ENCODE results near the gene UGT8. TPM values are rescaled to one million over a fixed set of nuclear protein-coding genes. Genes with fewer than 3 reads are reported as not detected.

UGT8 gene
- total RNA-seq, 1 donor from 2014 or later, result 0.25 TPM

GRCh38 chr4:114701491-114701890 is 102.9 kb downstream of the UGT8 start:
- Histone ChIP-seq H3K27me3 (no peaks in the 10 kb centered on the region), H3K27ac (no peak overlapping the region), H3K9me3 (no peaks in the 10 kb centered on the region), H3K4me3 (no peak overlapping the region), H3K4me1 (no peaks in the 10 kb centered on the region), H3K36me3 (no peaks in the 10 kb centered on the region)
- intact Hi-C loops (cut with DNase I), result no loop called here
- no peak for TF ChIP-seq POLR2A (IDR thresholded peaks at IDR 0.05)
- no peak for TF ChIP-seq CTCF (IDR thresholded peaks at IDR 0.05)
- no peak for TF ChIP-seq POLR2AphosphoS5 (IDR thresholded peaks at IDR 0.05; ENCODE audit: insufficient read depth in 1 of 2, low read depth in 1 of 2)
- DNase-seq (ENCODE audit: extremely low spot score in 2 of 2), result no peak

GRCh38 chr4:114717432-114717831 is 118.8 kb downstream of the UGT8 start:
- H3K4me1 ChIP-seq, result no peaks in the 10 kb centered on the region
- intact Hi-C loops (cut with DNase I), result no loop called here
- no peak for TF ChIP-seq CTCF (IDR thresholded peaks at IDR 0.05)
- no peak for TF ChIP-seq POLR2A (IDR thresholded peaks at IDR 0.05)
- no peak for TF ChIP-seq POLR2AphosphoS5 (IDR thresholded peaks at IDR 0.05; ENCODE audit: insufficient read depth in 1 of 2, low read depth in 1 of 2)
- DNase-seq (ENCODE audit: extremely low spot score in 2 of 2), result no peak
- H3K36me3 ChIP-seq, result no peaks in the 10 kb centered on the region
- no peak overlapping the region for H3K4me3 ChIP-seq
- H3K27me3 ChIP-seq, result no peaks in the 10 kb centered on the region
- no peaks in the 10 kb centered on the region for H3K9me3 ChIP-seq
- H3K27ac ChIP-seq, result no peak overlapping the region

GRCh38 chr4:114725066-114725465 is 126.5 kb downstream of the UGT8 start:
- H3K36me3 ChIP-seq, result no peaks in the 10 kb centered on the region
- no peaks in the 10 kb centered on the region for H3K4me1 ChIP-seq
- DNase-seq (ENCODE audit: extremely low spot score in 2 of 2), result no peak
- no peaks in the 10 kb centered on the region for H3K27me3 ChIP-seq
- TF ChIP-seq POLR2AphosphoS5 (IDR thresholded peaks at IDR 0.05; ENCODE audit: insufficient read depth in 1 of 2, low read depth in 1 of 2) (no peak), POLR2A (IDR thresholded peaks at IDR 0.05) (no peak), CTCF (IDR thresholded peaks at IDR 0.05) (no peak)
- H3K4me3 ChIP-seq, result no peak overlapping the region
- no peak overlapping the region for H3K27ac ChIP-seq
- no peaks in the 10 kb centered on the region for H3K9me3 ChIP-seq
- intact Hi-C loops (cut with DNase I), result no loop called here

- no peaks in the 10 kb centered on the region for H3K27me3 ChIP-seq
- intact Hi-C loops (cut with DNase I), result no loop called here
- H3K27ac ChIP-seq, result no peak overlapping the region
Measured at GRCh38 chr4:114727461-114727860, 128.9 kb downstream of the UGT8 start.

More at GRCh38 chr4:114727461-114727860, 128.9 kb downstream of the UGT8 start:
- no peaks in the 10 kb centered on the region for H3K9me3 ChIP-seq
- H3K4me3 ChIP-seq, result no peak overlapping the region
- DNase-seq (ENCODE audit: extremely low spot score in 2 of 2), result no peak
- no peaks in the 10 kb centered on the region for H3K4me1 ChIP-seq
- TF ChIP-seq POLR2AphosphoS5 (IDR thresholded peaks at IDR 0.05; ENCODE audit: insufficient read depth in 1 of 2, low read depth in 1 of 2) (no peak), POLR2A (IDR thresholded peaks at IDR 0.05) (no peak), CTCF (IDR thresholded peaks at IDR 0.05) (no peak)
- H3K36me3 ChIP-seq, result no peaks in the 10 kb centered on the region

MicroRNAs encoded within 50 kb of the gene (microRNA counts, 767-probe panel; counts per million panel counts)
- microRNA hsa-miR-577, result 238 to 261 counts per million in 2 donors

Small RNA genes lying within 50 kb of the gene (microRNA-seq; reads per million reads assigned to microRNA genes)
- gene MIR577 (ENCODE audit: borderline number of aligned reads, borderline replicate concordance), result not detected

Small RNA genes lying within 50 kb of the gene (small RNA-seq; reads per million reads assigned to genes)
- gene MIR577, result 2.4 reads per million, percentile 67 among the genes with 10 or more reads in this experiment
